SK-N-SH (cell line): Measurements from ENCODE around the gene BBC3. TPM values are rescaled to one million over a fixed set of nuclear protein-coding genes. Genes with fewer than 3 reads are reported as not detected.
A peak's percentile ranks its signal among the peaks of the same experiment; 100 is the strongest.

Experiments
- CTCF ChIA-PET: fragments of 300-600, 350-600 bp; formaldehyde crosslinking; extraction: SDS; loops from one replicate; lab custom pipeline; 2021; lab: Yijun Ruan, JAX
- POLR2A ChIA-PET: fragments of 350-600 bp; sonication (Branson Sonifier 250); formaldehyde crosslinking; extraction: SDS; loops from one replicate; lab custom pipeline; 2020; ENCODE audit warnings: antibody characterized with exemption, inconsistent platforms; lab: Yijun Ruan, JAX
- DNase-seq: peaks from one replicate; pipeline ENCODE4 v3.0.0; 2012
- H2AFZ ChIP-seq: fragments of 200-600 bp; sonication (generic); 2 replicates; pipeline ENCODE4 v1.8.1; 2016; ENCODE audit warnings: antibody characterized with exemption, mild to moderate bottlenecking, low read depth
- H3F3A ChIP-seq: fragments of 200-600 bp; sonication (generic); replicated peaks from 2 replicates; pipeline ENCODE3; 2016; ENCODE audit warnings: antibody characterized with exemption, mild to moderate bottlenecking; ENCODE audit not compliant: insufficient read depth
- H3K27ac ChIP-seq, 2 experiments: fragments of 200-500 bp in 1 of 2; fragments of 200-600 bp in 1 of 2; sonication (Bioruptor generic) in 1 of 2; sonication (generic), shearing (Covaris generic) in 1 of 2; 2 replicates each; pipeline versions ENCODE4 v1.5.1 to v1.6.1; 2014 to 2016; ENCODE audit warnings: low read depth in 2 of 2, inconsistent platforms in 1 of 2, low read length in 1 of 2, mild to moderate bottlenecking in 1 of 2, mixed read lengths in 1 of 2
- H3K27me3 ChIP-seq: fragments of 200-600 bp; sonication (generic), shearing (Covaris generic); 2 replicates; pipeline ENCODE4 v1.6.1; 2016; ENCODE audit warnings: mixed run types; ENCODE audit not compliant: insufficient read depth
- H3K36me3 ChIP-seq, 2 experiments: fragments of 200-500 bp in 1 of 2; fragments of 200-600 bp in 1 of 2; sonication (Bioruptor generic) in 1 of 2; sonication (generic) in 1 of 2; replicated peaks in 1 of 2; 2 replicates each; pipeline versions ENCODE3 to v1.5.1; 2014 to 2016; ENCODE audit warnings: low read length in 1 of 2, mild to moderate bottlenecking in 1 of 2; ENCODE audit not compliant: insufficient read depth in 2 of 2, control insufficient read depth in 1 of 2
- H3K4me1 ChIP-seq, 2 experiments: fragments of 200-500 bp in 1 of 2; fragments of 200-600 bp in 1 of 2; sonication (Bioruptor generic) in 1 of 2; sonication (generic), shearing (Covaris generic) in 1 of 2; 2 replicates each; pipeline versions ENCODE4 v1.5.1 to v1.6.1; 2014 to 2016; ENCODE audit warnings: low read depth in 1 of 2, low read length in 1 of 2, mixed run types in 1 of 2; ENCODE audit not compliant: insufficient read depth in 2 of 2, control insufficient read depth in 1 of 2
- H3K4me2 ChIP-seq: fragments of 200-600 bp; sonication (generic), shearing (Covaris generic); 2 replicates; pipeline ENCODE4 v1.6.1; 2017; ENCODE audit warnings: mixed run types
- H3K4me3 ChIP-seq, 2 experiments: fragments of 200-500 bp in 1 of 2; fragments of 200-600 bp in 1 of 2; sonication (Bioruptor generic) in 1 of 2; sonication (generic), shearing (Covaris generic) in 1 of 2; 2 replicates each; pipeline versions ENCODE4 v1.5.1 to v1.8.1; 2014 to 2016; ENCODE audit warnings: low read depth in 2 of 2, inconsistent platforms in 1 of 2, low read length in 1 of 2, mild to moderate bottlenecking in 1 of 2, mixed read lengths in 1 of 2, moderate library complexity in 1 of 2
- H3K79me2 ChIP-seq: fragments of 200-600 bp; sonication (generic); 2 replicates; pipeline ENCODE4 v1.8.1; 2017; ENCODE audit warnings: mild to moderate bottlenecking; ENCODE audit not compliant: insufficient read depth
- H3K9ac ChIP-seq: fragments of 200-600 bp; sonication (generic); 2 replicates; pipeline ENCODE4 v1.6.1; 2017; ENCODE audit warnings: mixed run types
- H3K9me2 ChIP-seq: fragments of 200-600 bp; sonication (generic); 2 replicates; pipeline ENCODE4 v1.6.1; 2017; ENCODE audit warnings: mixed run types
- H3K9me3 ChIP-seq: fragments of 200-600 bp; sonication (generic); 2 replicates; pipeline ENCODE4 v1.6.1; 2017; ENCODE audit warnings: mixed run types, mild to moderate bottlenecking, moderate library complexity
- H4K20me1 ChIP-seq: fragments of 200-600 bp; sonication (generic); 2 replicates; pipeline ENCODE4 v1.6.1; 2017; ENCODE audit warnings: mild to moderate bottlenecking, mixed run types; ENCODE audit not compliant: insufficient read depth
- CHD2 ChIP-seq: fragments of 150-350 bp; IDR thresholded peaks from 2 replicates; pipeline ENCODE4 v1.6.1; 2018; ENCODE audit warnings: low read length; ENCODE audit not compliant: partially characterized antibody
- EP300 ChIP-seq, 2 experiments: IDR thresholded peaks; 2 replicates each; pipeline versions ENCODE4 v1.4.0 to v1.6.1; 2012; ENCODE audit warnings: borderline replicate concordance in 1 of 2, low read depth in 1 of 2, low read length in 1 of 2
- FOXJ3 ChIP-seq: sonication (generic); formaldehyde crosslinking; IDR thresholded peaks from 2 replicates; pipeline ENCODE4 v1.5.1; 2020; ENCODE audit warnings: mild to moderate bottlenecking, missing genetic modification reagents
- GABPA ChIP-seq: IDR thresholded peaks from 2 replicates; pipeline ENCODE4 v1.4.0; 2012; ENCODE audit warnings: low read depth, mild to moderate bottlenecking
- IRF3 ChIP-seq: fragments of 150-350 bp; IDR thresholded peaks from 2 replicates; pipeline ENCODE4 v1.6.1; 2016; ENCODE audit warnings: mild to moderate bottlenecking, low read depth, low read length
- JUND ChIP-seq: IDR thresholded peaks from 2 replicates; pipeline ENCODE4 v1.4.0; 2012
- MAX ChIP-seq: IDR thresholded peaks from 2 replicates; pipeline ENCODE4 v1.4.0; 2012; ENCODE audit warnings: low read depth
- MEF2A ChIP-seq: IDR thresholded peaks from 2 replicates; pipeline ENCODE4 v1.4.0; 2012; ENCODE audit warnings: low read depth, borderline replicate concordance
- MXI1 ChIP-seq: IDR thresholded peaks from 2 replicates; pipeline ENCODE4 v1.6.1; 2012; ENCODE audit warnings: mild to moderate bottlenecking, low read depth, low read length, improper control_type of control experiment
- NRF1 ChIP-seq: IDR thresholded peaks from 2 replicates; pipeline ENCODE4 v1.6.1; 2012; ENCODE audit warnings: low read depth, mild to moderate bottlenecking, low read length
- POLR2AphosphoS5 ChIP-seq: IDR thresholded peaks from 2 replicates; pipeline ENCODE4 v1.6.1; 2012; ENCODE audit warnings: low read depth, low read length
- TCF12 ChIP-seq: IDR thresholded peaks from 2 replicates; pipeline ENCODE4 v1.4.0; 2012
- USF1 ChIP-seq: IDR thresholded peaks from 2 replicates; pipeline ENCODE4 v1.4.0; 2012; ENCODE audit warnings: low read depth, borderline replicate concordance
- ZBTB33 ChIP-seq: IDR thresholded peaks from 2 replicates; pipeline ENCODE4 v1.4.0; 2012; ENCODE audit warnings: low read depth, borderline replicate concordance
- WGBS: methylation state at CpG from one replicate; pipeline ENCODE4 v1.1.6; 2017; ENCODE audit warnings: low lambda C conversion rate; 5-methylcytosine and 5-hydroxymethylcytosine counted together
- polyA plus RNA-seq, 3 experiments: library from polyadenylated mRNA; depleted of rRNA; stranded (reverse); fragments of >200 nt; gene quantifications; 2 replicates each; pipeline ENCODE4 v1.2.3, GENCODE V29; 2012

Gene BBC3
- polyA plus RNA-seq, 1 of the 3 experiments (the other 2 are of a cell fraction): 14.5 TPM

GRCh38 chr19:47239610-47240296 lies 8.8 kb upstream of the BBC3 start (continued):
- TF ChIP-seq MAX (peak; percentile 59), JUND (no peak), FOXJ3 (no peak), ZBTB33 (no peak), MEF2A (no peak), TCF12 (no peak), NRF1 (no peak), USF1 (no peak)

- no peaks in the 10 kb centered on the region for H3K36me3 ChIP-seq
- 33% methylated on average over 7 of the region's 16 CpGs for WGBS
- H4K20me1 ChIP-seq: no peaks in the 10 kb centered on the region
- H3F3A ChIP-seq: peaks cover 35% of the 10 kb centered on the region
- H3K27ac ChIP-seq: peak overlapping the region; percentile 5 to 92; a peak in 3 of 4 replicates
- H3K27me3 ChIP-seq: no peaks in the 10 kb centered on the region
- H3K79me2 ChIP-seq: no peaks in the 10 kb centered on the region
- no peak for TF ChIP-seq GABPA
- peak overlapping the region; percentile 43; the same call in 1 of the 2 replicates for H3K9ac ChIP-seq
- peak overlapping the region; percentile 50 to 65 for H3K4me3 ChIP-seq
- peak overlapping the region; percentile 71; the same call in 1 of the 2 replicates for H2AFZ ChIP-seq
- H3K9me3 ChIP-seq: no peaks in the 10 kb centered on the region
- H3K4me2 ChIP-seq: peak overlapping the region; percentile 67; the same call in 1 of the 2 replicates
- no peak for DNase-seq
- H3K9me2 ChIP-seq: no peaks in the 10 kb centered on the region
- H3K4me1 ChIP-seq: peaks cover 12 to 40% of the 10 kb centered on the region in 2 experiments; a peak in 3 of 4 replicates
- ChIA-PET CTCF (interaction anchor here (0.8 to 1.9 kb wide), 3 partner anchors 12 to 90 kb away, joined by 3 to 15 read pairs (median 3); no protein-coding TSS in a partner anchor), POLR2A (interaction anchor here (0.6 to 1.6 kb wide), 6 partner anchors 11 to 608 kb away, joined by 3 to 8 read pairs (median 4); partner anchors contain the start of gene CCDC9)
Observed at GRCh38 chr19:47239152-47239551, 8.2 kb upstream of the BBC3 start.

- no peak for TF ChIP-seq MXI1
- TF ChIP-seq CHD2: no peak
- no peak for TF ChIP-seq POLR2AphosphoS5
- TF ChIP-seq EP300 (IDR thresholded peaks at IDR 0.05; ENCODE audit: borderline replicate concordance in 1 of 2, low read depth in 1 of 2, low read length in 1 of 2): no peak
- TF ChIP-seq IRF3: no peak
- Histone ChIP-seq H3K27ac (no peak overlapping the region), H3K4me1 (peaks cover 18 to 29% of the 10 kb centered on the region in 2 experiments), H3K4me3 (no peak overlapping the region), H3K4me2 (no peak overlapping the region), H4K20me1 (no peaks in the 10 kb centered on the region), H3F3A (peaks cover 33% of the 10 kb centered on the region), H2AFZ (no peak overlapping the region), H3K36me3 (no peaks in the 10 kb centered on the region), H3K79me2 (peaks cover 10% of the 10 kb centered on the region), H3K9me3 (no peaks in the 10 kb centered on the region), H3K9ac (no peak overlapping the region), H3K9me2 (no peaks in the 10 kb centered on the region), H3K27me3 (no peaks in the 10 kb centered on the region)
- DNase-seq: no peak
- CTCF ChIA-PET: interaction anchor here (2.0 kb wide), 1 partner anchor 25 kb away, joined by 9 read pairs; no protein-coding TSS in a partner anchor
- 91% methylated on average over 12 of the region's 12 CpGs for WGBS
- POLR2A ChIA-PET: no interaction called here
Observed at GRCh38 chr19:47236072-47236675, 5.2 kb upstream of the BBC3 start.
